HepG2 (cell line): ENCODE results near the gene PIGO. TPM values are rescaled to one million over a fixed set of nuclear protein-coding genes. Genes with fewer than 3 reads are reported as not detected.

Source experiments
- EED ChIP-seq: sonication (generic); formaldehyde crosslinking; IDR thresholded peaks from 2 replicates; pipeline ENCODE4 v1.5.0; 2020; ENCODE audit warnings: mild to moderate bottlenecking, missing genetic modification reagents
- ETV6 ChIP-seq: sonication (generic); formaldehyde crosslinking; conservative IDR thresholded peaks from 2 replicates; pipeline ENCODE4 v1.4.0; 2020; ENCODE audit warnings: missing genetic modification reagents
- FOXC1 ChIP-seq: sonication (generic); formaldehyde crosslinking; IDR thresholded peaks from 2 replicates; pipeline ENCODE4 v1.8.0; 2022; ENCODE audit warnings: mild to moderate bottlenecking, missing genetic modification reagents, borderline replicate concordance
- GFI1 ChIP-seq: sonication (generic); formaldehyde crosslinking; IDR thresholded peaks from 2 replicates; pipeline ENCODE4 v1.5.0; 2020; ENCODE audit warnings: missing genetic modification reagents, mild to moderate bottlenecking, borderline replicate concordance
- GTF2F1 ChIP-seq: fragments of 150-350 bp; IDR thresholded peaks from 2 replicates; pipeline ENCODE4 v1.6.1; 2014; ENCODE audit warnings: low read length
- JUND ChIP-seq: sonication (generic); formaldehyde crosslinking; IDR thresholded peaks from 2 replicates; pipeline ENCODE4 v1.8.0; 2022; ENCODE audit warnings: mild to moderate bottlenecking, missing genetic modification reagents
- KAT2B ChIP-seq: fragments of 150-350 bp; IDR thresholded peaks from 2 replicates; pipeline ENCODE4 v1.6.1; 2014; ENCODE audit warnings: low read depth, low read length, borderline replicate concordance
- KAT8 ChIP-seq: IDR thresholded peaks from 2 replicates; pipeline ENCODE4 v1.6.1; 2016; ENCODE audit warnings: missing genetic modification reagents, missing compliant biosample characterization
- KLF9 ChIP-seq: IDR thresholded peaks from 2 replicates; pipeline ENCODE4 v1.6.1; 2016; ENCODE audit warnings: low read depth
- NFE2L2 ChIP-seq: fragments of 150-350 bp; IDR thresholded peaks from 2 replicates; pipeline ENCODE4 v1.6.1; 2014; ENCODE audit warnings: low read length
- NR2F1 ChIP-seq, 2 experiments: fragments of 450-650 bp in 1 of 2; formaldehyde crosslinking in 1 of 2; IDR thresholded peaks; 2 replicates each; pipeline versions ENCODE4 v1.5.0 to v1.6.1; 2016 to 2020; ENCODE audit warnings: mild to moderate bottlenecking in 1 of 2, missing compliant biosample characterization in 1 of 2, missing genetic modification reagents in 1 of 2, moderate library complexity in 1 of 2
- PPARG ChIP-seq: conservative IDR thresholded peaks from 2 replicates; pipeline ENCODE4 v1.6.1; 2016; ENCODE audit warnings: missing biosample characterization, missing genetic modification reagents
- RARA ChIP-seq: IDR thresholded peaks from 2 replicates; pipeline ENCODE4 v1.6.1; 2016; ENCODE audit warnings: missing genetic modification reagents, missing compliant biosample characterization
- SIX1 ChIP-seq: sonication (generic); formaldehyde crosslinking; IDR thresholded peaks from 2 replicates; pipeline ENCODE4 v1.4.0; 2020; ENCODE audit warnings: missing genetic modification reagents, borderline replicate concordance
- SMAD3 ChIP-seq: sonication (generic); formaldehyde crosslinking; IDR thresholded peaks from 2 replicates; pipeline ENCODE4 v1.4.0; 2020; ENCODE audit warnings: missing genetic modification reagents
- SNAPC2 ChIP-seq: sonication (generic); formaldehyde crosslinking; IDR thresholded peaks from 2 replicates; pipeline ENCODE4 v1.8.1; 2022; ENCODE audit warnings: mild to moderate bottlenecking, missing genetic modification reagents
- U2AF2 ChIP-seq: fragments of 200-400 bp; formaldehyde crosslinking; IDR thresholded peaks from 2 replicates; pipeline ENCODE4 v1.6.1; 2017; ENCODE audit warnings: low read depth, mild to moderate bottlenecking, low read length
- YEATS4 ChIP-seq: sonication (generic); formaldehyde crosslinking; IDR thresholded peaks from 2 replicates; pipeline ENCODE4 v1.4.0; 2020; ENCODE audit warnings: missing genetic modification reagents, borderline replicate concordance
- ZC3H4 ChIP-seq: sonication (generic); formaldehyde crosslinking; IDR thresholded peaks from 2 replicates; pipeline ENCODE4 v1.4.0; 2020; ENCODE audit warnings: missing genetic modification reagents, borderline replicate concordance
- ZNF10 ChIP-seq: sonication (generic); formaldehyde crosslinking; IDR thresholded peaks from 2 replicates; pipeline ENCODE4 v1.4.0; 2020; ENCODE audit warnings: mild to moderate bottlenecking, low read depth, missing genetic modification reagents, borderline replicate concordance
- ZNF180 ChIP-seq: sonication (generic); formaldehyde crosslinking; IDR thresholded peaks from 2 replicates; pipeline ENCODE4 v1.4.0; 2020; ENCODE audit warnings: low read depth, missing genetic modification reagents, borderline replicate concordance
- ZNF672 ChIP-seq: sonication (generic); formaldehyde crosslinking; IDR thresholded peaks from 2 replicates; pipeline ENCODE4 v1.8.1; 2022; ENCODE audit warnings: missing genetic modification reagents
- ZNF766 ChIP-seq: sonication (generic); formaldehyde crosslinking; IDR thresholded peaks from 2 replicates; pipeline ENCODE4 v1.5.0; 2020; ENCODE audit warnings: missing genetic modification reagents, borderline replicate concordance
- ZNF768 ChIP-seq: sonication (generic); formaldehyde crosslinking; IDR thresholded peaks from 2 replicates; pipeline ENCODE4 v1.4.0; 2020; ENCODE audit warnings: missing genetic modification reagents
- polyA plus RNA-seq, 8 experiments: library from polyadenylated mRNA; depleted of rRNA in 3 of 8; stranded (reverse) in 7 of 8; unstranded in 1 of 8; fragments of >200 nt; fragmentation: Illumina TruSeq in 4 of 8; extraction: Trizol in 4 of 8; gene quantifications; 2 replicates each; pipeline versions ENCODE4 v1.2.1 to v1.2.3, GENCODE V29; 2011 to 2016; ENCODE audit warnings: low read depth in 4 of 8, missing spikeins in 1 of 8, mixed read lengths in 1 of 8; ENCODE audit not compliant: insufficient read depth in 1 of 8
- total RNA-seq, 5 experiments: library from RNA; depleted of rRNA; stranded (reverse); fragments of >200 nt; fragmentation: Illumina TruSeq; extraction: Trizol; gene quantifications; 2 replicates each; pipeline ENCODE4 v1.2.3, GENCODE V29; 2016; ENCODE audit warnings: low read depth in 1 of 5
- TF ChIP-seq, protein P1 (sequence below): sonication (generic); formaldehyde crosslinking; IDR thresholded peaks from 2 replicates; pipeline ENCODE4 v1.5.1; 2020; ENCODE audit warnings: mild to moderate bottlenecking, missing genetic modification reagents, moderate library complexity
- TF ChIP-seq, protein P2 (sequence below): sonication (generic); formaldehyde crosslinking; IDR thresholded peaks from 2 replicates; pipeline ENCODE4 v1.4.0; 2020; ENCODE audit warnings: missing genetic modification reagents
- TF ChIP-seq, protein P3 (sequence below): sonication (generic); formaldehyde crosslinking; IDR thresholded peaks from 2 replicates; pipeline ENCODE4 v1.4.0; 2020; ENCODE audit warnings: missing genetic modification reagents

PIGO gene
- total and polyA plus RNA-seq, 2 of the 13 experiments (the other 11 are each of a cell fraction or from before 2014, with no cell fraction given): 20.5 to 26.2 TPM

DNA sequence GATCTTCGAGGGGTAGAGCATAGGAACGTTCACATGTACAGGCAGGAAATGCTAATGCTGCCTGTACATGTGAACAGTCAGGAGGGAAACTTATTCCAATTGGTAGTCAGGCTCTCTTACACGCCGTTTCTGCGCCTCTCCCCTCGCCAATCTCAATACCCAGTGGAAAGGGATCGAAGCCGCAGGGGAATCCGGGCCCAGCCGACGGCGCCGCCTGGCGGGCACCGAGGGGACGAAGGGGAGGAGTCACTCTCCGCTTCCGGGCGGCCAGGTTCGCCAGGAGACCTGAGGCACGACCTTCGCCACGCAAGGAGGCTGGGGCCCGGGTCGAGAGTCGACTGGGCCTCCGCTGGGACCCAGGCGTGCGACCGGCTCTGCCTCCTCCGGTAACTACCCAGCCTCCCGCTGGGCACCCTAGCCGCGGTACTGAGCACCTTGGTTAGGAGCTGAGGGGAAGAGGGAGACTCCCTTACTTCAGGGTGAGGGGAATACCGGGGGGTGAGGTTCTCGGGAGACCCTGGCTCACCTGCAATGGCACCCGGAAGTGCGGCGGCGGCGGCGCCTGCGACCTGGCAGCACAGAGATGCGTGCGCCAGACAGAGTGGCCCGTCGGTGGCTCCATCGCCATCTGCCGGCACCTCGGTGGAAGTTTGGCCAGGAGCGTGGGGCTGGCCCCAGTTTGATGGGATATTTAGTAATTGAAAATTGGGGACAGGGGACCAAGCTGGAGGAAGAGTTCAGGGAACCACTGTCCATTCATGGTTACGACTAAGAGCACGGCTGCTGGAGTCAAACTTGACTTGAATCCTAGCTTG, at the start of gene PIGO (continued):
- TF ChIP-seq RARA (CRISPR knock-in tag) (0 out of 2 replicates have a peak, but pooled peaks have one; percentile 45), ETV6 (CRISPR knock-in tag) (no peak; the same call in 1 of the 2 replicates), EED (CRISPR knock-in tag) (peak; percentile 92), ZNF768 (CRISPR knock-in tag) (peak; percentile 87; the same call in 1 of the 2 replicates), ZNF10 (CRISPR knock-in tag) (no peak), YEATS4 (CRISPR knock-in tag) (peak; percentile 100), PPARG (CRISPR knock-in tag) (peak; percentile 83), KAT2B (no peak), NR2F1 (CRISPR knock-in tag; IDR thresholded peaks at IDR 0.05) (peak in 1 of 2 experiments; percentile 69; a peak in 1 of 4 replicates), SMAD3 (peak; percentile 89; the same call in 1 of the 2 replicates), KAT8 (CRISPR knock-in tag) (peak; percentile 98), SIX1 (CRISPR knock-in tag) (no peak), FOXC1 (peak; percentile 94; the same call in 1 of the 2 replicates), ZNF180 (CRISPR knock-in tag) (no peak), JUND (no peak), ZNF766 (CRISPR knock-in tag) (no peak), NFE2L2 (no peak), GFI1 (CRISPR knock-in tag) (peak; percentile 77; the same call in 1 of the 2 replicates), ZC3H4 (CRISPR knock-in tag) (peak; percentile 85; the same call in 1 of the 2 replicates), ZNF672 (CRISPR knock-in tag) (peak; percentile 45; the same call in 1 of the 2 replicates), GTF2F1 (no peak), SNAPC2 (CRISPR knock-in tag) (no peak), KLF9 (peak; percentile 69; the same call in 1 of the 2 replicates), U2AF2 (no peak)
- TF ChIP-seq, protein P1, sequence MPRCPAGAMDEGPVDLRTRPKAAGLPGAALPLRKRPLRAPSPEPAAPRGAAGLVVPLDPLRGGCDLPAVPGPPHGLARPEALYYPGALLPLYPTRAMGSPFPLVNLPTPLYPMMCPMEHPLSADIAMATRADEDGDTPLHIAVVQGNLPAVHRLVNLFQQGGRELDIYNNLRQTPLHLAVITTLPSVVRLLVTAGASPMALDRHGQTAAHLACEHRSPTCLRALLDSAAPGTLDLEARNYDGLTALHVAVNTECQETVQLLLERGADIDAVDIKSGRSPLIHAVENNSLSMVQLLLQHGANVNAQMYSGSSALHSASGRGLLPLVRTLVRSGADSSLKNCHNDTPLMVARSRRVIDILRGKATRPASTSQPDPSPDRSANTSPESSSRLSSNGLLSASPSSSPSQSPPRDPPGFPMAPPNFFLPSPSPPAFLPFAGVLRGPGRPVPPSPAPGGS (CRISPR knock-in tag): peak; percentile 88
- TF ChIP-seq, protein P2, sequence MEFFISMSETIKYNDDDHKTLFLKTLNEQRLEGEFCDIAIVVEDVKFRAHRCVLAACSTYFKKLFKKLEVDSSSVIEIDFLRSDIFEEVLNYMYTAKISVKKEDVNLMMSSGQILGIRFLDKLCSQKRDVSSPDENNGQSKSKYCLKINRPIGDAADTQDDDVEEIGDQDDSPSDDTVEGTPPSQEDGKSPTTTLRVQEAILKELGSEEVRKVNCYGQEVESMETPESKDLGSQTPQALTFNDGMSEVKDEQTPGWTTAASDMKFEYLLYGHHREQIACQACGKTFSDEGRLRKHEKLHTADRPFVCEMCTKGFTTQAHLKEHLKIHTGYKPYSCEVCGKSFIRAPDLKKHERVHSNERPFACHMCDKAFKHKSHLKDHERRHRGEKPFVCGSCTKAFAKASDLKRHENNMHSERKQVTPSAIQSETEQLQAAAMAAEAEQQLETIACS (CRISPR knock-in tag): no peak
- TF ChIP-seq, protein P3, sequence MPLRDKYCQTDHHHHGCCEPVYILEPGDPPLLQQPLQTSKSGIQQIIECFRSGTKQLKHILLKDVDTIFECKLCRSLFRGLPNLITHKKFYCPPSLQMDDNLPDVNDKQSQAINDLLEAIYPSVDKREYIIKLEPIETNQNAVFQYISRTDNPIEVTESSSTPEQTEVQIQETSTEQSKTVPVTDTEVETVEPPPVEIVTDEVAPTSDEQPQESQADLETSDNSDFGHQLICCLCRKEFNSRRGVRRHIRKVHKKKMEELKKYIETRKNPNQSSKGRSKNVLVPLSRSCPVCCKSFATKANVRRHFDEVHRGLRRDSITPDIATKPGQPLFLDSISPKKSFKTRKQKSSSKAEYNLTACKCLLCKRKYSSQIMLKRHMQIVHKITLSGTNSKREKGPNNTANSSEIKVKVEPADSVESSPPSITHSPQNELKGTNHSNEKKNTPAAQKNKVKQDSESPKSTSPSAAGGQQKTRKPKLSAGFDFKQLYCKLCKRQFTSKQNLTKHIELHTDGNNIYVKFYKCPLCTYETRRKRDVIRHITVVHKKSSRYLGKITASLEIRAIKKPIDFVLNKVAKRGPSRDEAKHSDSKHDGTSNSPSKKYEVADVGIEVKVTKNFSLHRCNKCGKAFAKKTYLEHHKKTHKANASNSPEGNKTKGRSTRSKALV (CRISPR knock-in tag): 0 out of 2 replicates have a peak, but pooled peaks have one; percentile 28
